Ishikawa (cell line): ENCODE data around the gene GABRR3.

ENCODE experiments used
- CEBPB ChIP-seq: IDR thresholded peaks from 2 replicates; pipeline ENCODE4 v1.6.1; 2012
- CREB1 ChIP-seq: IDR thresholded peaks from 2 replicates; pipeline ENCODE4 v1.6.1; 2012; ENCODE audit warnings: low read depth
- EGR1 ChIP-seq: IDR thresholded peaks from 2 replicates; pipeline ENCODE4 v1.6.1; 2012
- EP300 ChIP-seq: IDR thresholded peaks from 2 replicates; pipeline ENCODE4 v1.6.1; 2012; ENCODE audit warnings: borderline replicate concordance
- FOXM1 ChIP-seq: IDR thresholded peaks from 2 replicates; pipeline ENCODE4 v1.6.1; 2012; ENCODE audit warnings: low read depth, borderline replicate concordance
- MAX ChIP-seq: IDR thresholded peaks from 2 replicates; pipeline ENCODE4 v1.6.1; 2012
- NFIC ChIP-seq: IDR thresholded peaks from 2 replicates; pipeline ENCODE4 v1.6.1; 2012
- RAD21 ChIP-seq: IDR thresholded peaks from 2 replicates; pipeline ENCODE4 v1.6.1; 2012; ENCODE audit warnings: low read depth
- REST ChIP-seq: IDR thresholded peaks from 2 replicates; pipeline ENCODE4 v1.6.1; 2012; ENCODE audit warnings: low read depth, mild to moderate bottlenecking
- TAF1 ChIP-seq: IDR thresholded peaks from 2 replicates; pipeline ENCODE4 v1.6.1; 2012; ENCODE audit warnings: low read depth, mild to moderate bottlenecking
- TCF12 ChIP-seq: IDR thresholded peaks from 2 replicates; pipeline ENCODE4 v1.6.1; 2012; ENCODE audit warnings: low read depth
- TEAD4 ChIP-seq: IDR thresholded peaks from 2 replicates; pipeline ENCODE4 v1.6.1; 2012
- USF1 ChIP-seq: IDR thresholded peaks from 2 replicates; pipeline ENCODE4 v1.6.1; 2012
- YY1 ChIP-seq: IDR thresholded peaks from 2 replicates; pipeline ENCODE4 v1.6.1; 2012; ENCODE audit warnings: low read depth
- ZBTB7A ChIP-seq: IDR thresholded peaks from 2 replicates; pipeline ENCODE4 v1.6.1; 2012; ENCODE audit warnings: low read depth

Gene GABRR3

GRCh38 chr3:97999103-97999502, 36.0 kb downstream of the GABRR3 start:
- TF ChIP-seq YY1, result no peak
- TF ChIP-seq REST, result no peak
- TF ChIP-seq CEBPB, result no peak
- TF ChIP-seq RAD21, result no peak
- no peak for TF ChIP-seq MAX
- TF ChIP-seq EP300, result no peak
- TF ChIP-seq EGR1, result no peak
- TF ChIP-seq TCF12, result no peak
- no peak for TF ChIP-seq USF1
- no peak for TF ChIP-seq TAF1
- TF ChIP-seq NFIC, result no peak
- TF ChIP-seq CREB1, result no peak
- no peak for TF ChIP-seq FOXM1
- TF ChIP-seq TEAD4, result no peak
- no peak for TF ChIP-seq ZBTB7A

GRCh38 chr3:97996988-97997387, 38.1 kb downstream of the GABRR3 start:
- no peak for TF ChIP-seq EGR1
- no peak for TF ChIP-seq TAF1
- no peak for TF ChIP-seq RAD21

- TF ChIP-seq CREB1 (no peak), TAF1 (no peak), TEAD4 (no peak), REST (no peak), ZBTB7A (no peak), EGR1 (no peak), USF1 (no peak), CEBPB (no peak), NFIC (no peak), FOXM1 (no peak), TCF12 (no peak), YY1 (no peak), MAX (no peak), EP300 (no peak), RAD21 (no peak)
Observed at GRCh38 chr3:97994328-97994945, 40.7 kb downstream of the GABRR3 start.

- TF ChIP-seq CREB1 (no peak), EGR1 (no peak), ZBTB7A (no peak), CEBPB (no peak), EP300 (no peak), FOXM1 (no peak), USF1 (no peak), RAD21 (no peak), NFIC (no peak), TCF12 (no peak), MAX (no peak), TEAD4 (no peak)
Observed at GRCh38 chr3:97993526-97993925, 41.6 kb downstream of the GABRR3 start.

- no peak for TF ChIP-seq EGR1
- TF ChIP-seq FOXM1, result no peak
- TF ChIP-seq EP300, result no peak
- TF ChIP-seq REST, result no peak
- no peak for TF ChIP-seq TEAD4
- TF ChIP-seq NFIC, result no peak
- no peak for TF ChIP-seq TAF1
- no peak for TF ChIP-seq CREB1
- no peak for TF ChIP-seq YY1
- TF ChIP-seq USF1, result no peak
- TF ChIP-seq CEBPB, result no peak
- TF ChIP-seq TCF12, result no peak
- TF ChIP-seq RAD21, result no peak
- no peak for TF ChIP-seq ZBTB7A
Observed at GRCh38 chr3:97992547-97993173, 42.5 kb downstream of the GABRR3 start.
